HL-60 (cell line): ENCODE measurements around the gene BEGAIN.

ENCODE experiments used
- CTCF ChIP-seq: IDR thresholded peaks from one replicate; pipeline ENCODE4 v1.5.1; 2011; ENCODE audit warnings: low read length, control low read depth, inconsistent platforms; ENCODE audit not compliant: insufficient read depth
- GABPA ChIP-seq: IDR thresholded peaks from 2 replicates; pipeline ENCODE4 v1.6.1; 2012; ENCODE audit warnings: low read depth
- POLR2AphosphoS5 ChIP-seq: IDR thresholded peaks from 2 replicates; pipeline ENCODE4 v1.6.1; 2012; ENCODE audit warnings: low read depth
- REST ChIP-seq: IDR thresholded peaks from 2 replicates; pipeline ENCODE4 v1.6.1; 2012; ENCODE audit warnings: low read depth; ENCODE audit not compliant: insufficient replicate concordance

GRCh38 chr14:100557658-100558057, 29.6 kb downstream of the BEGAIN start:
- TF ChIP-seq CTCF (no peak), POLR2AphosphoS5 (no peak), REST (no peak), GABPA (no peak)
